Measurements from ENCODE around the gene MTG2. TPM values are rescaled to one million over a fixed set of nuclear protein-coding genes. Genes with fewer than 3 reads are reported as not detected.

MTG2 gene, protein sequence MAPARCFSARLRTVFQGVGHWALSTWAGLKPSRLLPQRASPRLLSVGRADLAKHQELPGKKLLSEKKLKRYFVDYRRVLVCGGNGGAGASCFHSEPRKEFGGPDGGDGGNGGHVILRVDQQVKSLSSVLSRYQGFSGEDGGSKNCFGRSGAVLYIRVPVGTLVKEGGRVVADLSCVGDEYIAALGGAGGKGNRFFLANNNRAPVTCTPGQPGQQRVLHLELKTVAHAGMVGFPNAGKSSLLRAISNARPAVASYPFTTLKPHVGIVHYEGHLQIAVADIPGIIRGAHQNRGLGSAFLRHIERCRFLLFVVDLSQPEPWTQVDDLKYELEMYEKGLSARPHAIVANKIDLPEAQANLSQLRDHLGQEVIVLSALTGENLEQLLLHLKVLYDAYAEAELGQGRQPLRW
- 45.4 and 46.3 TPM in 2 replicates for total RNA-seq

DNA sequence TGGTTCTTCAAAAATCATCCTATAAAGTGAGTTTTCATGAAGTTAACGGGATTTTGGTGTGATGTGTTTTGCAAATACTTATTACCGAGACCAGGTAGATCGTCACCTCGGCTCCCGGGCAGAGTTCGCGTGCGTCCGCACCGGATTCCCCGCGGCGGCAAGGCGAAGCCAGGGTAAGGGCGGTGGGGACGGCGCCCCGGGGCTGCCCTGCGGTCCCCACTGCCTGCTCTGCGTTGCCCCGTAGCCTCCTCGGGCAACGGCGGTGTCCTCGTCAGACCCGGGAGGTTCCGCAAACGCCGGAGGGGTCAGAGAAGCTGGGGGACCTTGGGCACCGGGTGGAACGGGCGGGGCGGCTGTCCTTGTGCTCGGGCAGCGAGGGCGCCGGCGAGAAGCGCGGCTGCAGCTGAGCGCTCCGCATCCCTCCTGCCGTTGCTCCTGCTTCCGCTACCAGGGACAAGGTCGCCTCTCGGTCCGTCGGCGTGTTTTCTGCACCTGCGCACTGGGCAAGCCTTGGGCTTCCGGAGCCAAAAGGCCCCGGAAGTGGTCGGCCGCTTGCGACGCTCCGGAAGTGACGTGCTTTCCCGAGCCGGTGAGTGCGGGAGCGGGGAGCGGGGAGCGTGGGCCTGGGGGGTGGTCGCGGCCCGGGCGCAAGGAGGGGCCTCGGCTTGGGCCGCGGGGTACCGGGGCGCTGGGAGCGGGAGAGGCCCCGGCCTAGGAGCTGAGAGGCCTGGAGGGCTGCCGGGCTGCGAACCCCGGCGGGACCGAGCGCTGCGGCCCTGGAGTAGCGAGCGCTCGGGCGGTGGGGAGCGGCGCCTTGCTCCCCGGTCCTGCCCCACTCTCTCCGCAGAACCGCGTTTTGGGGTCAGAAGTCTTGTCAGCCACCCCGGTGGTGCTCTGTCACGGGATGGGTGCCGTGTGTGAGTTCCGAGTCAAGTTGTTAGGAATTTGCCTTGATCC, at the start of gene MTG2:
MTG2 (plus strand) TSS at position 560 of the 957 bp plus-strand sequence. CDS start 10,393 bp downstream, outside the sequence.
- peak within 1 kb of the TSS; percentile 92 for H3K4me3 Mint-ChIP-seq
- no peaks in the 10 kb centered on the region for H3K9me3 Mint-ChIP-seq
- peaks cover 38% of the 10 kb centered on the region for H3K4me1 Mint-ChIP-seq (ENCODE audit: low read depth)
- intact Hi-C loops (cut with micrococcal nuclease), result loop anchor here (1.0 to 5.0 kb wide), 8 partner anchors 26 to 320 kb away; partner anchors contain the start of genes ADRM1, LSM14B, OSBPL2 and RPS21
- no peaks in the 10 kb centered on the region for H3K27me3 Mint-ChIP-seq (ENCODE audit: insufficient read depth)
- H3K36me3 Mint-ChIP-seq (ENCODE audit: low read depth), result no peaks in the 10 kb centered on the region
- DNase-seq (ENCODE audit: low spot score), result peak; percentile 95
- H3K27ac Mint-ChIP-seq, result peak within 1 kb of the TSS; percentile 93

DNA sequence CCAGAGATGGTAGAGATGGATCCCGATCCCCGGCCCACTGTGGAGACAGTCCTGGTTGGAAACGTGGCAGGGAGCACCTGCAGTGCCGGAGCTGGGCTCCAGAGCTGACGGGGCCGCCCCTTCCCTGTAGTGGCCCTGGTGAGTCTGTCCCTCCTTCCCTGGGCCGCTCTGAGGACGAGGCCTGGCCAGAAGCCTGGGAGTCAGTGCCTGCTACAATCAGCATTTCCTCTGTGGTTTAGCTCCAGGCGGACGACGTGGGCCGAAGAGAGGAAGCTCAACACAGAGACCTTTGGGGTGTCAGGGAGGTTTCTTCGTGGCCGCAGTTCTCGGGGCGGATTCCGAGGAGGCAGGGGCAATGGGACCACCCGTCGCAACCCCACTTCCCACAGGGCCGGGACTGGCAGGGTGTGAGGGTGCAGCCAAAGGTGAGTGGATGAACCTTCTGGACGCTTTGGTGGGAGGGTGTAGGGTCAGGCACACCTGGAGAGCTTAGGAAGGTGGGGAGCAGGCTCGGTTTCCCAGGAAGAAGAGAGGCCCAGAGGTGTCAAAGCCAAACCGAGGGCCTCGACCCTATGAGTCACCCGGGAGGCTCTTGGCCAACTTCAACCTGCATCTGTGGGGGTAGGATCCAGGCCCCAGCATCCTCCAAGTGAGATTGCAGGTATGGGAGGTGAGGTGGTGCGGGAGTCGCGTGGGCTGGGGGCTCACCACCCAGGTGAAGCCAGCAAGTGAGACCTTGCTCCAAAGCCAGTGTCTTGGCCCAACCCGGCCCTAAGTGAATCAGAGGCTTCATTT, 49.6 kb upstream of the MTG2 start:
- no peak for DNase-seq (ENCODE audit: low spot score)
- Mint-ChIP-seq H3K9me3 (no peaks in the 10 kb centered on the region), H3K4me3 (no peak overlapping the region), H3K36me3 (ENCODE audit: low read depth) (peaks cover 49% of the 10 kb centered on the region), H3K27ac (no peak overlapping the region), H3K27me3 (ENCODE audit: insufficient read depth) (no peaks in the 10 kb centered on the region), H3K4me1 (ENCODE audit: low read depth) (peaks cover 41% of the 10 kb centered on the region)
- intact Hi-C loops (cut with micrococcal nuclease), result no loop called here

DNA sequence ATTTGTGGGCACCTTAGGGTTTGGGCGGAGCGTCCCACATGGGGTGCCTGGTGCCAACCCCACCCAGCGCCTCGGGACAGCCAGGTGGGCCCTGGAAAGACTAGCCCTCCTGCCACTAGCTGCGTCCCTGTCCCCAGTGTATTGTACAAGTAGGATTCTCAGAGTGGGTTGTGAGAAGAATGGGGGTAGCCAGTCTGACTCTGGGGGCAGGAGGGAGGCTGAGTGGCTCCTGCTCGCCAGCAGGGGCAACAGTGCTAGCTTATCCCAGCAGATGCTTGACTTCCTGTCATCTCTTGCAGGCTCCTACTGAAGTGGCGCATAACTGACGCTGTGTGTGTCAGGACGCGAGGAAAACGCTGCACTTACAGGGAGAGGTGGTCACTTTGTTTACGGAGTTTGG, 49.0 kb upstream of the MTG2 start:
- no peaks in the 10 kb centered on the region for H3K27me3 Mint-ChIP-seq (ENCODE audit: insufficient read depth)
- H3K4me3 Mint-ChIP-seq, result no peak overlapping the region
- no peak for DNase-seq (ENCODE audit: low spot score)
- intact Hi-C loops (cut with micrococcal nuclease), result no loop called here
- no peaks in the 10 kb centered on the region for H3K9me3 Mint-ChIP-seq
- H3K4me1 Mint-ChIP-seq (ENCODE audit: low read depth), result peaks cover 42% of the 10 kb centered on the region
- no peak overlapping the region for H3K27ac Mint-ChIP-seq
- peaks cover 48% of the 10 kb centered on the region for H3K36me3 Mint-ChIP-seq (ENCODE audit: low read depth)

DNA sequence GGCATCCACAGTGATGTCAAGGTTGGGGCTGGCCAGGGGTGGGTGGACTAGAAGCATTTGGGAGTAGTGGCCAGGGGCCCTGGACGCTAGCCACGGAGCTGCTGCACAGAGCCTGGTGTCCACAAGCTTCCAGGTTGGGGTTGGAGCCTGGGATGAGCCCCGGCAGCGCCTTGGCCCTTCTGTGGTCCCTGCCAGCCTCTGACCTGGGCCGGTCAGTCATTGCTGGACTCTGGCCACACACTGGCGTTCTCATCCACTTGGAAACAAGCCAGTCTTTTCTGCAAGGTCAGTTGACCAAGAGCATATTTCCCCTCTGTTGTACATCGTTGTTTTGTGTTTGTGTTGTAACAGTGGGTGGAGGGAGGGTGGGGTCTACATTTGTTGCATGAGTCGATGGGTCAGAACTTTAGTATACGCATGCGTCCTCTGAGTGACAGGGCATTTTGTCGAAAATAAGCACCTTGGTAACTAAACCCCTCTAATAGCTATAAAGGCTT, 48.0 kb upstream of the MTG2 start:
- intact Hi-C loops (cut with micrococcal nuclease), result loop anchor here (5.0 kb wide), 1 partner anchor 107 kb away; no protein-coding TSS in a partner anchor
- H3K9me3 Mint-ChIP-seq, result no peaks in the 10 kb centered on the region
- no peak overlapping the region for H3K4me3 Mint-ChIP-seq
- peaks cover 42% of the 10 kb centered on the region for H3K4me1 Mint-ChIP-seq (ENCODE audit: low read depth)
- peaks cover 56% of the 10 kb centered on the region for H3K36me3 Mint-ChIP-seq (ENCODE audit: low read depth)
- H3K27me3 Mint-ChIP-seq (ENCODE audit: insufficient read depth), result no peaks in the 10 kb centered on the region
- DNase-seq (ENCODE audit: low spot score), result no peak
- no peak overlapping the region for H3K27ac Mint-ChIP-seq

DNA sequence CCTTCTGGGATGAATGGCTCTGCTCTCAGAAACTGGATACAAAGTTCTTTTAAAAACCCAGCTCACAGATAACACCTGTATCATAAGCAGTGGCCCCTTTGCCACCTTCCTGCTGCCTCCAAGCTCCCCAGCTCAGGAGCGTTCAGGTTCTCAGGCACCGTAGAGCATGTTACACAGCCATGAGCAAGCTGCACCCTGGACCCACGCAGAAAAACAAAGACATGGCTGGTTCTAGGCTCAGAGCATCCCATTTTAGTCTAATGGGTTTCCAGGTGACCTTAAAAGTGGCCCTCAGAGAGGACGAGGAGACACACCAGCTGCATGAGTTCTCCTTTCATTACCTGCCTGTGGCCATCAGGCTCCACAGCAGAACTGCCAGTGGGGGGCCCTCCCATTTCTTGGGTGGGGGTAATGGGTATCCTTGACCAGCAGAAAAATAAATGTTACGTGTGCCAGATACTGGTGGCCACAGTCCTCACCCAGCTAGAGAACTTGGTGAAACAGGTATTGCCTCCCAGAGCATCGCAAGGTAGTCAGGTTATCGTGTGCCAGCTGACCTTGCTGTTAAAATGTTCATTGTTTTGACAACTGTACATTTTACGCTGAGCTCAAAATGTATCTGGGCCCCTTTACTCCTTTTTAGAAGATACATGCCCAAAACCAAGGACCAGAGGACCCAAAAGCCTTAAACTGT, 47.1 kb upstream of the MTG2 start:
- Mint-ChIP-seq H3K4me1 (ENCODE audit: low read depth) (peaks cover 50% of the 10 kb centered on the region), H3K4me3 (no peak overlapping the region), H3K9me3 (no peaks in the 10 kb centered on the region), H3K27me3 (ENCODE audit: insufficient read depth) (no peaks in the 10 kb centered on the region), H3K27ac (no peak overlapping the region), H3K36me3 (ENCODE audit: low read depth) (peaks cover 59% of the 10 kb centered on the region)
- intact Hi-C loops (cut with micrococcal nuclease), result loop anchor here (1.0 to 5.0 kb wide), 2 partner anchors 108 to 124 kb away; no protein-coding TSS in a partner anchor
- DNase-seq (ENCODE audit: low spot score), result no peak

DNA sequence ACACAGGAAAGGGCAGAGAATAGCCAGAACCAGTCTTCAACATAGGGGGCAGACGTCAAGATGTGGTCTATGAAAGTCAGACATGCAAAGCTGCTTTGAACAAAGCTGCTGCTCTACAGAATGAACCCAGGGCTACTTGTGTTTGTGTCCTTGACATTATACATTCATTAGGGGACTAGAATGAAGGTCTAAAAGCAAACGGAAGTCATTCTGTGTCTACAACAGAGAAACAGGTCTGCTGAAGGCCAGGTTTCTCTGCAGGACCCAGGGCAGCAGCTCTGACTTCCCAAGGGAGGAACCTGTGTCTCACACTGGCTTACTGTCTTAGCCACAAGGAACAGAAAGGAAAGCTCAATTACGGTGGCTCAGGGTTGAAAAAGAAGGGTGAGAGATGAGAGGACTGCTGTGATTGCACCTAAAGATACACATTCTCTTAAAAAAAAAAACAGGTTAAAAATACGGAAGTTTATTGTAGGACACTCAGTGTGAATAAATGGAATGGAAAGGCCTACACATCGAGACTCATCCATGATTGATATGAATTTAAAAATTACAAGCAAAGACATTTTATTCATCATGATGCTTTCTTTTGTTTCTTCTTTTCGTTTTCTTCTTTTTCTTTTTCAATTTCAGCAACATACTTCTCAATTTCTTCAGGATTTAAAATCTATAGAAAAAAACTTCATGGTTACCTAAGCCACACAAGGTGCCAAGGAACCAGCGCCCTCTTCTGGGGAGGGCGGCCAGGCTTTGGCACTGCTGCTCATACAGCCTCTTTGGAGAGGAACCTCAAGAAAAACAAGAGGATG, 46.3 kb upstream of the MTG2 start:
- peaks cover 54% of the 10 kb centered on the region for H3K36me3 Mint-ChIP-seq (ENCODE audit: low read depth)
- H3K4me1 Mint-ChIP-seq (ENCODE audit: low read depth), result peaks cover 50% of the 10 kb centered on the region
- peak; percentile 49 for DNase-seq (ENCODE audit: low spot score)
- H3K9me3 Mint-ChIP-seq, result no peaks in the 10 kb centered on the region
- intact Hi-C loops (cut with micrococcal nuclease), result loop anchor here (1.0 to 5.0 kb wide), 2 partner anchors 109 to 125 kb away; no protein-coding TSS in a partner anchor
- no peak overlapping the region for H3K27ac Mint-ChIP-seq
- no peaks in the 10 kb centered on the region for H3K27me3 Mint-ChIP-seq (ENCODE audit: insufficient read depth)
- no peak overlapping the region for H3K4me3 Mint-ChIP-seq

DNA sequence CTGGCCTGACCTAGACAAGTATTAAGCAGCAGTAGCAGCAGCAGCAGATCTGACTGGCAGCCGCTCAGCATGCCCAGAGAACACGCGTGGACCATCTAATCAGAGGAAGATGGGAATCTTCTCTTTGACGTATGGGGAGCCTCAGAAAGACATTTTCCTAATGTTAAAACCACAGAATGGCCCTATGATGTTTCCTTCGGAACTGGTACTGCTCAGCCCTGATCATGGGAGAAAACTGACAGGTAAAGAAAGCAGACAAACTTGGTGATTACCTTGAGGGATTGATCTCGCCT, 45.8 kb upstream of the MTG2 start:
- DNase-seq (ENCODE audit: low spot score), result no peak
- no peak overlapping the region for H3K4me3 Mint-ChIP-seq
- intact Hi-C loops (cut with micrococcal nuclease), result loop anchor here (5.0 kb wide), 1 partner anchor 110 kb away; no protein-coding TSS in a partner anchor
- no peaks in the 10 kb centered on the region for H3K9me3 Mint-ChIP-seq
- peaks cover 51% of the 10 kb centered on the region for H3K4me1 Mint-ChIP-seq (ENCODE audit: low read depth)
- H3K27me3 Mint-ChIP-seq (ENCODE audit: insufficient read depth), result no peaks in the 10 kb centered on the region
- H3K27ac Mint-ChIP-seq, result no peak overlapping the region
- H3K36me3 Mint-ChIP-seq (ENCODE audit: low read depth), result peaks cover 58% of the 10 kb centered on the region

DNA sequence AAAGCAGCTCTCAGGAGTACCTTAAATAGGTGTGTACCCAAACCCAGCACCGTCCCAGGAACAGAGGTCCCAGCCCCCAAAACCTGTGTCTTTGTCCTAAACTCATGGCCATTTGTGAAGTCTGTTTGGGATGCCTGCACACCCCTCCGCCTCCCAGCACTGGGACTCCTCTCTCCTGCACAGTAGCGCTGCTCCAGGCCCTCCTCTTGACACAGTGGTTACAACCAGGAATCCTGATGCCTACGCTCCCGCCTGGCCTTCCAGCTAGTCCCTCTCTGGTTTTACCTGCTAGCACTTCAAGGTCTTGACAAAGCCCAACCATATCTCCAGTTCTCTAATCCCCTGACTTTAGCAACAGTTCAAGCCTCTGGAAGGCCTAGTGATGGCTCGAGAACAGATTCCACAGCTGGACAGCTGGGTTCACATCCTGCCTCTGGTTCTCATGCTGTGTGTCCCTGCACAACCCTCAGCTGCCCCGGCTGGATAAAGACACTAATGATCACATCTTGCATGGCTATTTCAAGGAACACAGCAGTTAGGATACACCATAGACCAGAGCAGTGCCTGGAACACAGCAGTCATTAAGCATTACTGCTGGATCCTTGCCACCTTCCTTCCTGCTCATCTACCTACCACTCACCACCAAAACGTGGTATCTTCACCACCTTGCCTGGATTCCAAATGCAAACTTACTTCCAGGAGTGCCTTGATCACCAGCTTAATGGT, 45.2 kb upstream of the MTG2 start:
- Mint-ChIP-seq H3K4me3 (no peak overlapping the region), H3K27me3 (ENCODE audit: insufficient read depth) (no peaks in the 10 kb centered on the region), H3K4me1 (ENCODE audit: low read depth) (peaks cover 48% of the 10 kb centered on the region), H3K36me3 (ENCODE audit: low read depth) (peaks cover 56% of the 10 kb centered on the region), H3K9me3 (no peaks in the 10 kb centered on the region), H3K27ac (peak overlapping the region; percentile 41)
- DNase-seq (ENCODE audit: low spot score), result no peak
- intact Hi-C loops (cut with micrococcal nuclease), result loop anchor here (5.0 kb wide), 1 partner anchor 110 kb away; no protein-coding TSS in a partner anchor

DNA sequence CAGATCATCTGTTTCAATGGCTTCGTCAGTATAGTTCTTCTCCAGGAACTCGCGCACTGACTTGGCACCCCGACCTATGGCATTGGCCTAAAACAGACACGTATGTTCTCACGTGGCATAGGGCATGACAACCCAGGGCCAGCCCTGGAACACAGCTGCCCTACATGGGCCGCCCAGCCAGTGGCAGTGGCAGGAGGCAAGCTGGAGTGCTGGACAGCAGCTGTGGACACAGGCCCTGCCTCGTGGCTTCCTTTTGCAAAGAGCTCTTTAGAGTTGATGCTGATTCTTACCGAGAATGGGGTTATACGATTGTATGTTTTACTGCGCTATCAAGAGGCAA, 44.7 kb upstream of the MTG2 start:
- intact Hi-C loops (cut with micrococcal nuclease), result loop anchor here (5.0 kb wide), 1 partner anchor 111 kb away; no protein-coding TSS in a partner anchor

DNA sequence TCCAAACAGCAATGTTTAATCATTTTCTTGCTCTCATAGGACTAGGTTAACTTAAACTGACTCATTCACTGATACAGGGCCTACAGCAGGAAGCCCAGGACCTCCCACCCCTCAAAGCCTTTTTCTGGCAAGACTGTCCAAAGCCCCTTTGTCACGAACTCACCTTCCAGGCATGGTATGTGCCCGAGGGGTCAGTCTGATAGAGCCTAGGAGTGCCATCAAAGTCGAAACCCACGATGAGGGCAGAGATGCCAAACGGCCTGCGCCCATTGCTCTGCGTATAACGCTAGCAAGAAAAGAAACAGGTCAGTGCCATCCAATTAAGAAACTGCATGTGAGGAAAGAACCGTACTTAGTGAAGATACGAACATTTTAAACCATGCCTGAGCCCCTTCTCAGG, 43.9 kb upstream of the MTG2 start:
- intact Hi-C loops (cut with micrococcal nuclease), result loop anchor here (5.0 kb wide), 1 partner anchor 112 kb away; no protein-coding TSS in a partner anchor
- no peaks in the 10 kb centered on the region for H3K27me3 Mint-ChIP-seq (ENCODE audit: insufficient read depth)

More for the DNA sequence above, 44.7 kb upstream of the MTG2 start:
- peaks cover 46% of the 10 kb centered on the region for H3K4me1 Mint-ChIP-seq (ENCODE audit: low read depth)
- no peak for DNase-seq (ENCODE audit: low spot score)
- no peak overlapping the region for H3K4me3 Mint-ChIP-seq
- peak overlapping the region; percentile 41 for H3K27ac Mint-ChIP-seq
- H3K36me3 Mint-ChIP-seq (ENCODE audit: low read depth), result peaks cover 56% of the 10 kb centered on the region
- H3K27me3 Mint-ChIP-seq (ENCODE audit: insufficient read depth), result no peaks in the 10 kb centered on the region
- H3K9me3 Mint-ChIP-seq, result no peaks in the 10 kb centered on the region

More for the DNA sequence above, 43.9 kb upstream of the MTG2 start:
- Mint-ChIP-seq H3K27ac (peak overlapping the region; percentile 55), H3K9me3 (no peaks in the 10 kb centered on the region), H3K4me1 (ENCODE audit: low read depth) (peaks cover 42% of the 10 kb centered on the region), H3K36me3 (ENCODE audit: low read depth) (peaks cover 54% of the 10 kb centered on the region), H3K4me3 (no peak overlapping the region)
- no peak for DNase-seq (ENCODE audit: low spot score)
